GM12878 (cell line): ENCODE measurements around the gene CLASP1. TPM values are rescaled to one million over a fixed set of nuclear protein-coding genes. Genes with fewer than 3 reads are reported as not detected.

Source experiments
- ATAC-seq: fragments of 200-7000 bp; cut with Tn5 transposase; 3 replicates; pipeline ENCODE4 v1.9.1; 2020; ENCODE audit warnings: mild to moderate bottlenecking, moderate library complexity
- BruUV-seq: library from RNA; stranded (reverse); fragments of 400-500 nt; replicated peaks from 2 replicates; lab custom pipeline; 2021; lab: Mats Ljungman, UMichigan
- CTCF ChIA-PET: fragments of 300-600 bp; sonication (Branson Sonifier 250); formaldehyde crosslinking; extraction: SDS; loops from one replicate; lab custom pipeline; 2021; ENCODE audit warnings: inconsistent platforms; lab: Yijun Ruan, JAX
- POLR2A ChIA-PET: fragments of 350-600 bp; formaldehyde crosslinking; extraction: SDS; loops from one replicate; lab custom pipeline; 2021; ENCODE audit warnings: inconsistent platforms; lab: Charles Lee
- RAD21 ChIA-PET: fragments of 300-600 bp; sonication (Branson Sonifier 250); formaldehyde crosslinking; loops from one replicate; lab custom pipeline; 2023; ENCODE audit warnings: antibody characterized with exemption; ENCODE audit not compliant: unreplicated experiment; lab: Charles Lee
- SMC1A ChIA-PET: fragments of 300-600 bp; sonication (Branson Sonifier 250); formaldehyde crosslinking; loops from one replicate; lab custom pipeline; 2023; ENCODE audit not compliant: unreplicated experiment, uncharacterized antibody; lab: Charles Lee
- DNase-seq: peaks from one replicate; pipeline ENCODE4 v3.0.0-alpha.2; 2011; ENCODE audit warnings: low read depth, low spot score
- FAIRE-seq: peaks from 3 replicates; lab custom pipeline; 2011; peaks lifted over from hg19 to GRCh38; lab: Jason Lieb, UNC
- H2AFZ ChIP-seq: 2 replicates; pipeline ENCODE4 v1.6.0; 2011; ENCODE audit warnings: low read depth, low read length, control low read depth; ENCODE audit not compliant: control insufficient read depth
- H3K27ac ChIP-seq: 2 replicates; pipeline ENCODE4 v1.5.1; 2011; ENCODE audit warnings: control low read depth; ENCODE audit not compliant: control insufficient read depth, insufficient read depth
- H3K27me3 ChIP-seq, 2 experiments: replicated peaks in 1 of 2; 2 replicates each; pipeline versions ENCODE4 v1.6.0 to v1.6.1; 2011; ENCODE audit warnings: low read length in 1 of 2; ENCODE audit not compliant: control insufficient read depth in 2 of 2, insufficient read depth in 2 of 2
- H3K36me3 ChIP-seq, 2 experiments: 2 replicates each; pipeline ENCODE4 v1.5.1; 2011; ENCODE audit warnings: low read length in 1 of 2; ENCODE audit not compliant: control insufficient read depth in 2 of 2, insufficient read depth in 2 of 2
- H3K4me1 ChIP-seq: 2 replicates; pipeline ENCODE4 v1.6.1; 2011; ENCODE audit warnings: mild to moderate bottlenecking, low read length, moderate library complexity, mixed read lengths; ENCODE audit not compliant: control insufficient read depth, insufficient read depth
- H3K4me2 ChIP-seq: 2 replicates; pipeline ENCODE4 v1.6.0; 2011; ENCODE audit warnings: control low read depth; ENCODE audit not compliant: control insufficient read depth, insufficient read depth
- H3K4me3 ChIP-seq: fragments of 200-600 bp; sonication (generic); 2 replicates; pipeline ENCODE4 v1.5.1; 2016
- H3K79me2 ChIP-seq: 2 replicates; pipeline ENCODE4 v1.6.0; 2011; ENCODE audit warnings: low read length; ENCODE audit not compliant: control insufficient read depth, insufficient read depth
- H3K9ac ChIP-seq: 2 replicates; pipeline ENCODE4 v1.8.0; 2011; ENCODE audit warnings: low read length, control low read depth, mixed read lengths; ENCODE audit not compliant: control insufficient read depth, insufficient read depth
- H3K9me3 ChIP-seq: replicated peaks from 3 replicates; pipeline ENCODE4 v1.5.1; 2011; ENCODE audit warnings: mild to moderate bottlenecking, low read length; ENCODE audit not compliant: control insufficient read depth, insufficient read depth
- H4K20me1 ChIP-seq: 2 replicates; pipeline ENCODE4 v1.6.0; 2011; ENCODE audit not compliant: control insufficient read depth, insufficient read depth
- E2F8 ChIP-seq: fragments of 450-650 bp; IDR thresholded peaks from 2 replicates; pipeline ENCODE4 v1.6.1; 2018; ENCODE audit warnings: mild to moderate bottlenecking, low read depth, moderate library complexity; ENCODE audit not compliant: partially characterized antibody
- HCFC1 ChIP-seq: fragments of 150-350 bp; IDR thresholded peaks from 2 replicates; pipeline ENCODE4 v1.6.1; 2014; ENCODE audit warnings: low read length
- MLLT1 ChIP-seq: fragments of 450-650 bp; IDR thresholded peaks from 2 replicates; pipeline ENCODE4 v1.6.1; 2016; ENCODE audit warnings: mild to moderate bottlenecking
- NBN ChIP-seq: fragments of 450-650 bp; IDR thresholded peaks from 2 replicates; pipeline ENCODE4 v1.6.1; 2016
- NFYA ChIP-seq: IDR thresholded peaks from 2 replicates; pipeline ENCODE4 v1.6.1; 2011; ENCODE audit warnings: low read depth, mild to moderate bottlenecking, low read length, improper control_type of control experiment, borderline replicate concordance
- NRF1 ChIP-seq: conservative IDR thresholded peaks from 2 replicates; pipeline ENCODE4 v1.6.1; 2011; ENCODE audit warnings: mild to moderate bottlenecking, low read depth, low read length, improper control_type of control experiment
- POU2F2 ChIP-seq: IDR thresholded peaks from 3 replicates; pipeline ENCODE4 v1.6.1; 2011; ENCODE audit warnings: low read depth, mild to moderate bottlenecking, low read length, borderline replicate concordance
- RBBP5 ChIP-seq: fragments of 200-600 bp; sonication (generic); conservative IDR thresholded peaks from 2 replicates; pipeline ENCODE4 v1.6.1; 2016
- SRF ChIP-seq, 2 experiments: IDR thresholded peaks; 2 replicates each; pipeline ENCODE4 v1.6.1; 2011; ENCODE audit warnings: low read depth in 2 of 2, low read length in 2 of 2, mild to moderate bottlenecking in 1 of 2, moderate library complexity in 1 of 2
- SUZ12 ChIP-seq: fragments of 200-600 bp; sonication (generic); IDR thresholded peaks from one replicate; pipeline ENCODE4 v1.6.1; 2018; ENCODE audit warnings: antibody characterized with exemption, mild to moderate bottlenecking; ENCODE audit not compliant: unreplicated experiment
- TARDBP ChIP-seq: IDR thresholded peaks from 2 replicates; pipeline ENCODE4 v1.6.1; 2016; ENCODE audit warnings: borderline replicate concordance
- ZBTB40 ChIP-seq: fragments of 450-650 bp; IDR thresholded peaks from 2 replicates; pipeline ENCODE4 v1.6.1; 2016; ENCODE audit warnings: mild to moderate bottlenecking, moderate library complexity, borderline replicate concordance
- WGBS: methylation state at CpG from one replicate; pipeline ENCODE4 v1.1.6; 2016; ENCODE audit warnings: low lambda C conversion rate; ENCODE audit not compliant: insufficient replicate concordance, insufficient coverage; ENCODE audit errors: missing lambda C conversion rate; 5-methylcytosine and 5-hydroxymethylcytosine counted together
- in situ Hi-C: fragments of 300-500 bp; cut with MboI; formaldehyde crosslinking; loops from 9 replicates; pipeline ENCODE4 v1.14.3; 2018; ENCODE audit warnings: mixed read lengths
- intact Hi-C: fragments of 100-400 bp; cut with micrococcal nuclease; formaldehyde crosslinking; loops from one replicate; pipeline ENCODE4 v1.14.2; 2022; ENCODE audit not compliant: unreplicated experiment
- polyA plus RNA-seq, 11 experiments: library from polyadenylated mRNA; depleted of rRNA in 4 of 11; unstranded in 6 of 11; stranded (reverse) in 5 of 11; fragments of >200 nt; fragmentation: Nextera tagmentation in 4 of 11; fragmentation: Illumina TruSeq in 1 of 11; extraction: Ambion mirVana in 4 of 11; extraction: Trizol in 1 of 11; gene quantifications; 1 replicate in 1 of 11; 2 replicates in 10 of 11; pipeline versions ENCODE4 v1.2.1 to v1.2.3, GENCODE V29; 2011 to 2016; ENCODE audit warnings: inconsistent platforms in 2 of 11, missing spikeins in 2 of 11, low read depth in 1 of 11
- total RNA-seq, 4 experiments: library from RNA; depleted of rRNA in 3 of 4; stranded (reverse); fragments of >200 nt in 3 of 4; fragmentation: Illumina TruSeq in 1 of 4; extraction: Trizol in 1 of 4; gene quantifications; 2 replicates each; pipeline versions ENCODE4 v1.2.1 to v1.2.3, GENCODE V29; 2013 to 2021

The CLASP1 gene
- total and polyA plus RNA-seq, 10 of the 15 experiments (the other 5 are each of a cell fraction or from before 2014, with no cell fraction given), result 1.4 to 62.4 (median 32.9) TPM

GRCh38 chr2:121471532-121472469, 177.5 kb downstream of the CLASP1 start (continued):
- no peak for TF ChIP-seq TARDBP
- no peak for TF ChIP-seq MLLT1
- TF ChIP-seq E2F8, result no peak

- WGBS, result 98% methylated on average over 4 of the region's 4 CpGs
- no peaks in the 10 kb centered on the region for H4K20me1 ChIP-seq
- RAD21 ChIA-PET, result interaction anchor here (0.6 kb wide), 1 partner anchor 278 kb away, joined by 3 read pairs; no protein-coding TSS in a partner anchor
- H3K4me3 ChIP-seq, result no peak overlapping the region
- no peak for ATAC-seq
- no TSS peak for BruUV-seq
- FAIRE-seq, result no peak
- no peaks in the 10 kb centered on the region for H3K4me1 ChIP-seq
- SMC1A ChIA-PET, result interaction anchor here (0.8 kb wide), 2 partner anchors 52 to 67 kb away, joined by 3 to 5 read pairs; no protein-coding TSS in a partner anchor
- H3K9ac ChIP-seq, result no peak overlapping the region
- intact Hi-C loops (no loop called here), in situ Hi-C loops (no loop called here)
- no peak overlapping the region for H2AFZ ChIP-seq
- DNase-seq, result no peak
- no peaks in the 10 kb centered on the region; the same call in none of the 2 replicates for H3K79me2 ChIP-seq
- POLR2A ChIA-PET, result no interaction called here
- H3K9me3 ChIP-seq, result no peaks in the 10 kb centered on the region; the same call in 2 of the 3 replicates
- no peak overlapping the region for H3K4me2 ChIP-seq
- CTCF ChIA-PET, result interaction anchor here (0.9 to 1.2 kb wide), 2 partner anchors 12 to 33 kb away, joined by 3 read pairs; no protein-coding TSS in a partner anchor
- H3K27me3 ChIP-seq, result no peaks in the 10 kb centered on the region
- H3K36me3 ChIP-seq, result peaks cover 8 to 22% of the 10 kb centered on the region in 2 experiments
- no peak overlapping the region for H3K27ac ChIP-seq
- TF ChIP-seq HCFC1 (no peak), NRF1 (no peak), RBBP5 (no peak), NFYA (no peak), SRF (IDR thresholded peaks at IDR 0.05; ENCODE audit: low read depth in 2 of 2, low read length in 2 of 2) (no peak), POU2F2 (no peak), NBN (no peak), SUZ12 (no peak), ZBTB40 (no peak)
Observed at GRCh38 chr2:121470917-121471316, 178.3 kb downstream of the CLASP1 start.
